Stimulated activated CD8-positive, alpha-beta memory T cell treated with anti-CD3 and anti-CD28 coated beads, Interleukin-2, amount 100 ng/mL, for 48 hours (primary cell): ENCODE data around the gene CCNJL.

Experiments
- DNase-seq, 2 donors: peaks; one replicate each; pipeline ENCODE4 v3.0.0-alpha.2; 2020; ENCODE audit warnings: low read depth in 2 of 2

Gene CCNJL

DNA sequence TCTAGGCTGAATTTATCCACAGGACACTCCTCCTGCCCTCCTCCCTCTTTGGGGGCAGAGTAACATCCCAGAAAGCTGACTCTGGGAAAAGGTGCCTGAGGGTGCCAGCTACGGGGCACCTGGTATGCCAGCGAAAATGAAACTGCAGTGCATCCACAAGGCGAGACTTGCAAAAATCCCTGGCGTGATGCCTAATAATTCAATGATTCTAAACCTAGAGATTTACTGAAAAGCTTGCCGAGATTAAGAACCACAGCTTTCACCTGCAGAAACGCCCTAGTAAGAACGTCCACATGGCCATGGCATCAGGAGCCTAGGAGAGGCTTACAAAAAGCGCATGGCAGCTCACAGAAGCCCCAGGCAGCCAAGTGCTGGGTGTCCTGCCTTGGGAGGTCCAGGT, 20.9 kb downstream of the CCNJL start:
- no peak for DNase-seq

DNA sequence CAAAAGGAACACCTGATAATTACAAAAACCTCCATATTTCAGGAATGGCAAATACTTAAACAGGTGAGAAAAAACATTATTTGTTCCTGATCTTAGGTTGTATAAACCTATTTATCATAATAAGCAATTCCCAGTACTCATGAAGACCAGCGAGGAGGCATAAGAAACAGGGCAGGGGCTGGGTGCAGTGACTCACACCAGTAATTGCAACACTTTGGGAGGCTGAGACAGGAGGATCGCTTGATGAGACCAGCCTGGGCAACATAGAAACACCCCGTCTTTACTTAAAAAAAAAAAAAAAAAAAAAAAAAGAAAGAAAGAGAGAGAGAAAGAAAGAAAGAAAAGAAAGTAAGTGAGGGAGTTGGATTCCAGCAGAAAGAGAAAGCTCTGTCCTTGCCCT, 21.6 kb downstream of the CCNJL start:
- DNase-seq, result no peak

DNA sequence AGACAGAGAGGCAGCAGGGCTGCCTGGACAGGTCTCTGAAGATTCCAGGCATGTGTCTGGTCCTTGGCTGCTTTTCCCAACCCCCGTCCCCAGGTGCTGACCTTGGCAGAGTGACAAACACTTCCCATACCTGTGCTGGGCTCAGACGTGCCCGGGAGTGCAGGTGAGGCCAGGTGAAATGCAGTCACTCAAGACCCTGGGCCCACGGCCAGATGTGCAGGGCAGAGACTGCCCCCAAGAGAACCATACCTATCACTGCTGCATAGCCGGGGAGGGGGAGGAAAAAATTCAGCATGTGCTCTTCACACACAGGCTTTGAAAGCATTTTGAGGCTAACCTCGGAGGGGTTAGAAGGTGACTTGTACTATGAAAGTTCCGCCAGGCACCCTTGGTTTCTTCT, 22.6 kb downstream of the CCNJL start:
- no peak for DNase-seq

DNA sequence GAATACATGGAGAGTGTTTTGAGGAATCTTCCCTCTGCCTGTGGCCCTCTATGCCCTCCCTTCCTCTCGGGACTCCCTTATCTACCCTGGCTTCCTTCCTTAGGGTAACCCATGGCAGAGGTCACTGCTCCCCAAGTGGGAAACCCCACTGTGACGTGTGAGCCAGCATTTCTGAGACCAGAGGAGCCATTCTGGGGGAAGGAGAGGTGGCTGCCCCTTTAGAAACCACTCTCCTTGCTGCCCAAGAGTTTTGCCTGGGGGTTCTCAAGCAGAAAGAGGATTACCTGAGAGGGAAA, 23.1 kb downstream of the CCNJL start:
- DNase-seq, result no peak

DNA sequence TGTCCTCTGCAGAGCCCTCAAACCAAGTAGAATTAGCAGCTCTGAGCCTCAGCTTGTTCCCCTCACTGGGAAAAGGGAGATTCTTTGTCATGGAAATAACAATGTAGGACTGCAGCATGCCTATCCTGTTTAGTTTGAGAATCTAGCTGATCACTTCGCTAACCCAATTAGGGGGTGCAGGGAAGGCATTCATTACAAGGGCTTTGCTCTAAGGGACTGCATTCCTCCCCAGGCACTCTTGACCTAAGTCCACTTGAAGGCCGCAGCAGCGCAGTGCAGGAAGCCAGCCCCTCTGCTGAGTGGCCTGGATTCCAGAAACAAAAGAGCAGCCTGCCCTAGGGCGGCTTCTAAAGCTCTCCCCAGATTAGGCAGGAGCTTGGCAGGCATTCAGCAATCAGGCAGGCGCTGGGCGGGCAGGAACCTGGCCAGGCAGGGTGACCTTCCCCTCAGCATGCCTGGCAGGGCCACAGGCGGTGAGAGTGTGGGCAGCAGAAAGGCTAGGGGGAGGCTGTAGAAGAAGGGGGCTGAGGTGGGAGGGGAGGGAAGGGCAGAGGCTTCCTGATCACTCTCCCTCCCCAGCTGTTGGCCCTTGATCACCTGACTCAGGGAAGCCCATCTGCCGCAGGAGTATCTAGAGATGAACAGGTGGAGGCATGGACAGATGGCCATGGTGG, 24.8 kb downstream of the CCNJL start:
- DNase-seq, result no peak

DNA sequence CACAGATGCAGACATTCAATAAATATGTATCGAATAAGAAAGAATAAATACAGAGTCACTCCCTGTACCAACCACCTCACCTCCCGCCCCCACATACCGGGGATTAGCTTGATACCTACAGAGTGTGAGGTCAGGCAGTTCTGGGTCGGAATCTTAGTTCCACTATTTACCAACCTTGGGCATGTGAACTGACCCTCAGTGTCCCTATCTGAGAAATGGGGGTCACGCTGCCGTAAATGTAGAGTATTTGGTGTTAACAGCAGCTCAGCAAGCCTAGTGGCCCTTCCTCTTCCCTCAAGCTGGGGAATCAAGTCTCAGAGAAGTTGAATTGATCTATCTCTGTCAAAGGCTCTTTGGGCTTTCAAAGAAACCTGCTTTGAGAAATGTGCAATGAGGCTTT, 25.4 kb downstream of the CCNJL start:
- no peak for DNase-seq

DNA sequence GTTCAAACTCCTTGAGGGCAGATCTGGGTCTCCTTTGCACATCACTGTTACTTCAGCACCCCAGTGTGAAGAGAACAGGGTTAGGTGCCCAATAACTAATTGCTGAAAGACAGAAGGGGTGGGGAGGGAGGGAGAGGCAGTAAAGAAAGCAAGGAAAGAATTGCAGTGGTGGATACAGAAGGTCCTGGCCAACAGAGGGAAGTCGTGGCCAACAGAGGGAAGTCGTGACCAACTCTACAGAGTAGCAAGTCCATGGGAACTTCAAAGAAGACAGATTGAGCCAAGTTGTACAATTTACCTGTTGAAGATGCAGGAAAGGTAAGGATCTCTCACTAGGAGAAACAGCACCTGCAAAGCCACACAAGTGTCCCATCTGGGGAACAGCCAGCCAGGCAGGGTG, 27.0 kb downstream of the CCNJL start:
- DNase-seq, result no peak

DNA sequence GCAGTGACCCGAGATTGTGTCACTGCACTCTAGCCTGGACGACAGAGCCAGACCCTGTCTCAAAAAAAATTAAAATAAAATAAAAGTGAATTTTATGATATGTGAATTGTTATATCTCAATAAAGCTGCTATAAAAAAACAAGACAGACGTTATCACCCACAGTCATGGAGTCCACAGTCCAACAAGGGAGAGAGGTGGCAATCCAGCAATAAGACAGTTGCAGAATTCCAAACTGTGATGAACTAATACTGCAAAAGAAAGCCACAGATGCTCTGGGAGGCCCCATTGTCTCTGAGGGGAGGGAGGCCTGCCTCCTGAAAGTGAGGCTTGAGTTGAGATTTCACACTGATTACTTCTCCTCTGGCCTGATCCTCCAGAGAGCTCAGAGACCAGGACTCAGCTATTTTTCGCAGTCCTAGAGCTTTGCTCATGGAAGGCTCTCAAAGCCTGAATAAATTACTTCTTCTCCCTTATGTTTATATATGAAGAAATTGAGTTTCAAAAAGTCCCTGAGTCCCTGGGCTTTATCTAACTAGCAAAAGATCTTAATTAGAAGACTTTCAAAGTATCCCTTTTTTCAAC, 28.0 kb downstream of the CCNJL start:
- no peak for DNase-seq

DNA sequence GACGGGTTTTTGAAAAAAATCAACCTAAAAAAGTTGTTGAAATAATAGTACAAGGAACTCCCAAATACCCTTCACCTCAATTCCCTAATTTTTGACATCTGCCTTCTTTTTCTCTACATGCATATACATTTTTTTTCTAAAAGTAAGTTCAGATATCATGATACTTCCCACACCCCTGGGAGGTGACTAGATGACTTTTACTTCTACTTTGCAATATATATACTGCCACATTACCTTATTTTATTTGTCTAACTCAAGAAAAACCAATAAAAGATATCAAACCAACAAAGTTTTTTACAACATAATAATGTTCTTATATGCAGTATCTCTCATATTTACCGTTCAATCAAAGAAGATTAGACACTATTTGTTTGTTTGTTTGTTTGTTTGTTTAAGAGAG, 31.1 kb downstream of the CCNJL start:
- no peak for DNase-seq

DNA sequence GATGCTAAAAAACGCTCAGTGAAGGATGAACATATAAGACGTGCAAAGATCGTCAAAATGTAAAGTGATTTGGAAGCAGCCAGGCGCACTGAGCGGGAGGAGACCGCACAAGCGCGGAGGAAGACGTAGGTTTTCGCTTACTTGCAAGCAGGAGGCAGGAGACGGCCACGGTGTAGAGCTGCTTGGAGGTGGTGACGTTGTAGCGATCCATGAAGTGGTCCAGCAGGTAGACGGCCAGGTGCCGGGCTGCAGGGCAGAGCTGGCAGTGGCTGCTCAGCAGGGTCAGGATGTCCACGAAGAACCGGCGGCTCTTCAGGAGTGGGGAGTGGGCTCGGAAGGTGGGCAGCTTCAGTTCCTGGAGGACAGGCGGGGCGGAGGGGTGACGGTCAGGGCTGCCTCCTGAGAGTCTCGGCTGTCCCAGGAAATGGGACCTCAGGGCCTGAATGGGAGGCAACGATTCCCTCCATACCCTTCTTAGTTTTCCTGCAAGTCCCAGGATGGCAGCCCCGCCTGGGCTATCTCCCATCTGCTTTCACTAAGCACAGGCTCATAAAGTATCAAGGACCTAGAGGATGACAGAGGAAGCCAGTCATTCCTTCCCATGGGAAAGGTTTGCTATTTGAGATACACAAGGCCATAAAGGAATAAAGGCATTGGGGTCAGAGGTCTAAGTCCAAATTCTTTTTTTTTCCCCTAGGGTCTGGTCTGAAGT, 31.8 kb downstream of the CCNJL start:
- no peak for DNase-seq

DNA sequence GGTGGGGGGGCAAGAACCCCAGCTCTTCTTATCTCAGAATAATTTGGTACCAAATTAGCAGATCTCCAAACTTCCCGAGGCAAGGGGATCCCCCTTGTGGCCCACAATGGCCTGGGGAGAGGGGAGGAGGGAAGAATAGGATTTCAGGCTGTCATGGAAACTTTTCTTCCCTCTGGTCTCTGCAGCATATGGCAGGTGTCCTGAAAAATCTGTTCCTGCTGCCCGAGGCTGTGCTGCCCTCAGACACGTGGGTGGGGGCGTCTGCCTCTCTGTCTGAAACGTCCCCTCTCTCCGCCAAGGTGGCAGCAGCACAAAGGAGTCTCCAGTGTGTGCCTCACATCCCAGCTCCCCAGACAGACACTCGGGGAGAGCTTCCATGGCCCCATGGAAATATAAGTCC, 34.0 kb downstream of the CCNJL start:
- DNase-seq, result no peak

DNA sequence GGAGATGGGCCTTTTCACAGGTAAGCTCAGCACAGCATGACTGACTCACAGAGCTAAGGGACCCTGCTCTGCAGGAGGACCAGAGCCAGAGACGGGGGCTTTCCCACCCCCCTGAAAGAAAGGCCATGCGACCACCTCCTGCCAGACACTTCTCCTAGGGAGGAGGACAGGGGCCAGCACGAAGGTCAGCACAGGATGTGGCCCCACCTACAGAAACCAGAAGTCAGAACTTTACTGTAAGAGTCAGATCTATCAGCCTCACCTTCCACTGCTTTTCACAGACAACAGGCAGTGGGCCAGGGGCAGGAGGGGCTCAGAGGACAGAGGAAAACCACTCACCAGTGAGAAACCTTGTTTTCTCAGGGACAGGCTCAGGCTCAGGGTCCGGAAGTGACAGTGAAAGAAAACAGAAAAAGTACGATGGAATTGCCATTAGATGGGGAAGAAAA, 37.9 kb downstream of the CCNJL start:
- DNase-seq, result no peak

DNA sequence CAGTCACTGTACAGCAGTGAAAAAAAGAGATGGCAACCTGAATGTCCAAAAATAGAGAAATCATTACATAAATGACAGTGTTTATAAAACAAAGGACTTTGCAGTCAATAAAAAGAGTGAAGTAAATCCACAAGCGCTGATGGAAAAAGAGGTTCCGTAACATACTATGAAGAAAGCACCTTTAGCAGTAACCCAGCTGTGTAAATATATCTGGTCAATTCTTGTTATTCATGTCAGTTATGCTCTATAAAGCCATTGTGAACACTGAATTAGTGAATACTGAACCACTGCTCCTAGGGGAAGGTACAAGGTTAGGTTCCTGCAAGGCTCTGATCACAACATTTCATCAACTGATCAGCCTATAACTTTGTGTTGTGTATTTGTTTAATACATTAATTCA, 39.5 kb downstream of the CCNJL start:
- no peak for DNase-seq

DNA sequence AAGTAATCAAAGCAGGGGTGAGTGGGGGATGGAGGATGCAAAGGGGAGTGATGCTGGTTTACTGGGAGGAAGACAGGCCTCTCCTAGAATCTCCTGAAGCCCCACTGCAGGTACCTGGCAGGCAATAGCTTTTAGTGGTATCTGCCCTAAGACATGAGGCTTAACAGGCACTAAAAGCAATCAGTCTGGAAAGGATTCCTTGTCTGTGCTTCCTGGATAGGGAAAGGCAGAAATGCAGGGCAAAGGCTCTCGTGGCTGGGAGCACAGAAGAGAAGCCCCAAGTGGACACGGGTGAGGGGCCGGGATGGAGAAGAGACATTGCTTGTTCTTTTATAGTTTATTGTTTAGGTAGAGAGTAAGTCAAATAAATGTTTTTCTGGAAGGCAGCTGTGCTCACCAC, 40.1 kb downstream of the CCNJL start:
- no peak for DNase-seq

DNA sequence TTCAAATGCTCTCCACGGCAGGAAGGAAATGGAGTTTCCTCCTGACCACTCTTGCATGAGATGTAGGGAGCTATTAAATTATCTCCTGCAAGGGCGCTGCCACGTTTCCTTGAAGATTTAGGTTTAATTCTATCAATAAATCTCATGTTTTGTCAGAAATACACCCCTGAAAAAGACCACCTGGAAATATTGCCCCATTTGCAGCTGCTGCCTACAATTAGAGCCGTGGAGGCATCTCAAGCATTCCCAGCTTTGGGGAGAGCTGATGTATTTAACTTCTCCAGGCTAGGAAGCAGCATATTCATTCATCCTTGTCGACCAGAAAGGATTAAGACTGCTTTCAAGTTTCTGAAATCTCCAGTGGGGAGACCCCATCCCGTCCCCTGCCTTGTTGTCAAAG, 40.5 kb downstream of the CCNJL start:
- no peak for DNase-seq

DNA sequence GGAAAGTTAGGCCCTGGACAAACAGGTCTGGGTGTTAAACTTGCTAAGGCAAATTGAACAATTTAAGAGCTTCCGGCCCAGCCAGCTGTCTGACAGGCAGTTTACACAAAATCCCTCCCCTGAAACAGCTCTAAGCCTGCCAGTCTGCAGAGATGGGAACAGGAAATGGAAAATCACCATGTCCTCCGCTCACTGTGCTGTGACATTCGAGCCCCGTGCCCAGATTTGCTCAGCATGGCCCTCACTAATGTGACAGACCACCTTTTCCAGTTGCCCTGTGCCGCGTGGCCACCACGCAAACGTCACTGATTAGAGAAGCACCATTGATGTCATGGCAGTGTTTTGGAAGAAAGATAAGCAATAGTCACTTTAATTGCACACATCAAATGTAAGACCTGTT, 41.0 kb downstream of the CCNJL start:
- DNase-seq, result no peak

DNA sequence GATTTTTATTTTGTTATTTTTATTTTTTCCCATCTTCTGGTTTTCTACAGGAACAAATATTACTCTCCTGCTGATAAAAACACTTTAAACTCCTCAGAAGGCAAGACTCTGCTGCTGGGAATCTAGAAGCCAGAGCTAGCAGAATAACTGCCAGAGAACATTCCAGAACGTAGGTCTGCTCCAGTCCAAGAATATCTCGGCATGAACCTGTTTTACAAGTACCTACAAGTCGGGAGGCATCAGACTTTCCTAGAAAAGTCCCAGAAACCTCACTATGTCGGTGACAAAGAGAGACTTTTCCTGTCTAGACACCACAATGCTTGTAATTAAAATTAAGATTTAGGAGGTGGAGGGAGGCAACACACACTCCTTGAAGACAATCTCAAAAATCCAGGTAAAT, 41.7 kb downstream of the CCNJL start:
- DNase-seq, result no peak

DNA sequence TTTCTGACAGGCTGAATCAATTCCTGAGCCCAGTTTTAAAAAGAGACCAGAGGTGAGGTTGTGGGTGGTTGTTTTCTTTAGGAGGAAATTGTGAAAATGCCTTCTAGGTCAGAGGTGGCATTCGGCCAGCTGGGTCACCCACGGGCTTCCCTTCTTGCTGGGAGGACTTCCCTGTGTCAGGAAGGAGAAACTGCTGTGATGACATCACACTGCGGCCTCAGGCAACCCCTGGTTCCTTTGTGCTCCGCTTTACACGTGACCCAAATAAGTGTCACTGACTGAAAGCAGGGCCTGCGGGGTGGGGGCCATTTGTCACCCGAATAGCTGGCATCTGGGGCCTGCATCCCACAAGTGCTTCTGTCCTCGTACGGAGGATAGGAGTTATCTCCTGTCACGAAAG, 43.3 kb downstream of the CCNJL start:
- no peak for DNase-seq

DNA sequence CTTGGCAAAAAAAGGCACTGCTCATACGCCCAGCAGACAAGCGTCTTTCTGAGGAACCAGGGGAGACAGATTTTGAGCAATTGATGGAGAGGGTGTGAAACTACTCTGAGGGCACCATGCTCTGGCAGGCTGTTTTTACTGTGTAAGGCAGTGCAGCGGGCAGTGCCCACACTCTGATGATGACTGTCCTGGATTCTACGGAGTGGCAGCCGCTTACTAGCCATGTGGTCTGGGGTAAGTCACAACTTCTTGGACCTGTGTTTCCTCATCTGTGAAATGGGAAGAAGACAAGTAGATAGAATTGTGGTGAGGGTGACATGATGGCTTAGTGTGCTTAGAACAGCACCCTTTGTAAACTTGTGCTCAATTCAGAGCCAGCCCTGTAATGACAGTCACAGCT, 44.2 kb downstream of the CCNJL start:
- no peak for DNase-seq

DNA sequence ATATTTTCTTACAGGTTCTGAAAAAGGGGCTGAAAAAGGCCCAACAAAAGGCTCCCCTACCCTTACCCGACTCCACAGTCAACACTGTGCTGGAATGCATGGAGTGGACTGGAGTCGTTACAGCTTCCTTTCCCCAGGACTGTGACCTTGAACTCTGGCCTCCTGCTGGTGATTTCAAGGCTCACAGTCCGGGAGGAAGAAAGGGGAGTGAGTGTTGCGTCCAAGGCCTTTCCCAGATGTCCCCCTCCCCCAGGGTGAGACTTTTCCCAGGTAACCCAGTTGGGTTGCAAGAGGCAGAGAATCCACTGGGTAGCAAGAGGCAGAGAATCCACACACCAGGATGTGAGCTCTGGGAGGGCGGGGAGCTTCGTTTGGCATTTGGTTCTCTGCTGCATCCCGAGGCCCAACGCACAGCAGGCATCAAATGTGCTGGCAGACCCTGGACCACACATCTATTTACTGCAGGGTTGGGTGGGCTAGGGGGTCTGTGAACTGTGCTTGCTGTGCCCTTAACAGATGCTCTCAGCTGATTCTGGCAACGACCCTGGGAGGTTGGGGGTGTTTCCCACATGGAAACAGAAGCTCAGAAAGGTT, 45.5 kb downstream of the CCNJL start:
- DNase-seq, result no peak

DNA sequence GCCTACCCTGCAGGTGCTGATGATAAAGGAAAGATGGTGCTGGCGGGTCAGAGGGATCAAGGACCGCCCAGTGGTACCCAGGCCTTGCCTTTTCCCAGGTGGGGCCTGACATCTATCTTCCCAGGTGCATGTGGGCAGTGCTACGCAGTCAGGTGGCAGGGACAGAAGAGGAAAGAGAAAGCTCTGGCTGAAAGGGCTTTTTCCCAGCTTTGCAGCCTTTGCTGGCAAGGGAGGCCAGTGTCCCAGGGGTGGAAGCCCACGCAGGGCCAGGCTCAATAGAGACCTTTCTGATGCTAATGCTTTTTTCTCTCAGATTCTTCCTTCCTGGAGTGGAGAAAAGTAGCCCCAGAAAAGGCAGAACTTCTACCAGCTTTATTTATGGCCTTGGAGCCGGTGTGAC, 46.3 kb downstream of the CCNJL start:
- DNase-seq, result no peak

DNA sequence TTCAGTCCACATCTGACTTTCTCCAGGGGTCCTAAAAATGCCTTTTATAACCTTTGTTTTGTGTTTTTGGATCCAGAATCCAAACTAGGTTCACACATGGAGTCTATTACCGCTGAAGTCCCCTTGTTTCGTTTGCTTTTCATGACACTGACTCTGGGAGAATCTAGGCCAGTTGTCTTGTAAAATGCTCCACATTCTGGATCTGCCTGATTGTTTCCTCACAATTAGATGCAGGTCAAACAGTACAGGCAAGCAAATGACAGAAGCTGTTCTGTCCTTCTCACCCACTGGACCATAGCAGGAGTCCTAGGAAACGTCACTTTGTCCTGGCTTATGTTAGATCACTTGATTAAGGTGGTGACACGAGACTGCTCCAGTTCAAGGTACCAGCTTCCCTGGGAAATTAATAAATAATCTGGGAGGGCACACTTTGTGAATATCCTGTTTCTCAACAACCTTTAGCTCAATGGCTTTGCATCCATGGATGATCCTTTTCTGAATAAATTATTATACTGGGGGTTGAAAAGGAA, 49.0 kb downstream of the CCNJL start:
- DNase-seq, result no peak
